BLaER1 treated with 17β-estradiol and CSF1 and Interleukin-3, amounts not matched to agents 10 nM and 100 nM (cell line): ENCODE measurements around the gene RBM38.

Source experiments
- H3K27ac ChIP-seq, 11 experiments: shearing (Covaris generic); formaldehyde crosslinking; 2 replicates each; pipeline ENCODE4 v1.8.1; 2022
- H3K27me3 ChIP-seq, 11 experiments: shearing (Covaris generic); formaldehyde crosslinking; 2 replicates each; pipeline ENCODE4 v1.8.1; 2022
- H3K36me3 ChIP-seq, 11 experiments: shearing (Covaris generic); formaldehyde crosslinking; 2 replicates each; pipeline ENCODE4 v1.8.1; 2022
- H3K4me1 ChIP-seq, 10 experiments: shearing (Covaris generic); formaldehyde crosslinking; 2 replicates each; pipeline ENCODE4 v1.8.1; 2022
- H3K4me2 ChIP-seq, 11 experiments: shearing (Covaris generic); formaldehyde crosslinking; 2 replicates each; pipeline ENCODE4 v1.8.1; 2022
- H3K4me3 ChIP-seq, 10 experiments: shearing (Covaris generic); formaldehyde crosslinking; 2 replicates each; pipeline ENCODE4 v1.8.1; 2022
- H3K9ac ChIP-seq, 11 experiments: shearing (Covaris generic); formaldehyde crosslinking; 2 replicates each; pipeline ENCODE4 v1.8.1; 2022
- H3K9me3 ChIP-seq, 11 experiments: shearing (Covaris generic); formaldehyde crosslinking; replicated peaks in 1 of 11; 2 replicates each; pipeline ENCODE4 v1.8.1; 2022
- H4K20me1 ChIP-seq, 11 experiments: shearing (Covaris generic); formaldehyde crosslinking; 2 replicates each; pipeline ENCODE4 v1.8.1; 2022
- Cebpa-rat ChIP-seq, 11 experiments: shearing (Covaris generic); IDR thresholded peaks; 2 replicates each; pipeline ENCODE4 v1.8.1; 2022

Gene RBM38

DNA sequence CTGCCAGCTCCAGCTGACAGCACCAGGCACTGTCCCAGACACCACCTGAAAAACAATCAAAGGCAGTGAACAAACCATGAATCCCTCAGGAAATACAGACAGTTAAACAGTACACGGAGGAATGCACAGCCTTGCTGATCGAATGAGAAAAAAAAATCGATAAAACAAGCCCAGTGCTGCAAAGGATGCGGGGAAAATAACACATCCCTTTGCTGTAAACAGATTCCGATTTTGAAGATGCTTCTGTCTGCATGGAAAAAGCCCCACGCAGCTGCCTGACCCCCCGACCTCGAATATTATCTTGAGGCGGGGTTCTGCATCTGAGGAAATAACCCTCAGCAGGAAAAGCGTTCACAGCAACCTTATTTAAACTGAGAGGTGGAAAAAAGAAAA lies 43.9 kb downstream of the RBM38 start:
- no peaks in the 10 kb centered on the region for H4K20me1 ChIP-seq
- no peaks in the 10 kb centered on the region for H3K27me3 ChIP-seq
- peak overlapping the region; percentile 11 to 91 (median 84); a peak in 20 of 22 replicates for H3K9ac ChIP-seq
- no peak for TF ChIP-seq Cebpa-rat (IDR thresholded peaks at IDR 0.05)
- H3K9me3 ChIP-seq: peaks cover 6 to 12% (median 10%) of the 10 kb centered on the region in 11 experiments; a peak in 19 of 22 replicates
- peak overlapping the region in 7 of 10 experiments; percentile 31 to 63 (median 45); a peak in 14 of 20 replicates for H3K4me3 ChIP-seq
- peak overlapping the region in 10 of 11 experiments; percentile 82 to 100 (median 98); a peak in 19 of 22 replicates for H3K27ac ChIP-seq
- peaks cover 77 to 97% (median 96%) of the 10 kb centered on the region in 10 experiments for H3K4me1 ChIP-seq
- 0 out of 22 replicates have a peak, but pooled peaks cover 0 to 5% (median 0%) of the 10 kb centered on the region in 11 experiments for H3K36me3 ChIP-seq
- H3K4me2 ChIP-seq: peak overlapping the region; percentile 75 to 97 (median 90)

- H3K4me3 ChIP-seq: peak overlapping the region in 8 of 10 experiments; percentile 4 to 63 (median 42); a peak in 14 of 20 replicates
- peaks cover 6 to 12% (median 10%) of the 10 kb centered on the region in 11 experiments; a peak in 19 of 22 replicates for H3K9me3 ChIP-seq
- no peaks in the 10 kb centered on the region for H3K27me3 ChIP-seq
- peak in 10 of 11 experiments; percentile 19 to 96 (median 84); a peak in 17 of 22 replicates for TF ChIP-seq Cebpa-rat (IDR thresholded peaks at IDR 0.05)
- H3K9ac ChIP-seq: peak overlapping the region; percentile 11 to 91 (median 84); a peak in 20 of 22 replicates
- H3K27ac ChIP-seq: peak overlapping the region in 10 of 11 experiments; percentile 82 to 100 (median 98); a peak in 21 of 22 replicates
- H3K36me3 ChIP-seq: 0 out of 22 replicates have a peak, but pooled peaks cover 0 to 5% (median 0%) of the 10 kb centered on the region in 11 experiments
- peaks cover 77 to 97% (median 96%) of the 10 kb centered on the region in 10 experiments for H3K4me1 ChIP-seq
- H4K20me1 ChIP-seq: no peaks in the 10 kb centered on the region
- H3K4me2 ChIP-seq: peak overlapping the region; percentile 75 to 97 (median 90)
Measured at GRCh38 chr20:57435498-57436222, 44.5 kb downstream of the RBM38 start.

GRCh38 chr20:57436223-57436545 lies 45.0 kb downstream of the RBM38 start:
- no peaks in the 10 kb centered on the region for H4K20me1 ChIP-seq
- peaks cover 6 to 12% (median 10%) of the 10 kb centered on the region in 11 experiments; a peak in 19 of 22 replicates for H3K9me3 ChIP-seq
- H3K36me3 ChIP-seq: 0 out of 22 replicates have a peak, but pooled peaks cover 0 to 5% (median 0%) of the 10 kb centered on the region in 11 experiments
- H3K9ac ChIP-seq: peak overlapping the region; percentile 11 to 91 (median 84); a peak in 20 of 22 replicates
- H3K27me3 ChIP-seq: no peaks in the 10 kb centered on the region
- peak overlapping the region in 10 of 11 experiments; percentile 82 to 100 (median 98); a peak in 21 of 22 replicates for H3K27ac ChIP-seq
- H3K4me2 ChIP-seq: peak overlapping the region; percentile 75 to 97 (median 90)
- no peak for TF ChIP-seq Cebpa-rat (IDR thresholded peaks at IDR 0.05)
- peak overlapping the region in 7 of 10 experiments; percentile 33 to 63 (median 45); a peak in 11 of 20 replicates for H3K4me3 ChIP-seq
- peaks cover 77 to 97% (median 96%) of the 10 kb centered on the region in 10 experiments for H3K4me1 ChIP-seq

- peaks cover 6 to 12% (median 10%) of the 10 kb centered on the region in 11 experiments; a peak in 19 of 22 replicates for H3K9me3 ChIP-seq
- H3K27me3 ChIP-seq: no peaks in the 10 kb centered on the region
- H3K4me2 ChIP-seq: peak overlapping the region; percentile 10 to 97 (median 90); a peak in 18 of 22 replicates
- peaks cover 74 to 97% (median 91%) of the 10 kb centered on the region in 10 experiments for H3K4me1 ChIP-seq
- no peak overlapping the region for H3K4me3 ChIP-seq
- peak overlapping the region in 7 of 11 experiments; percentile 83 to 91 (median 87); a peak in 7 of 22 replicates for H3K9ac ChIP-seq
- H3K36me3 ChIP-seq: 0 out of 22 replicates have a peak, but pooled peaks cover 0 to 5% (median 0%) of the 10 kb centered on the region in 11 experiments
- no peaks in the 10 kb centered on the region for H4K20me1 ChIP-seq
- H3K27ac ChIP-seq: peak overlapping the region in 9 of 11 experiments; percentile 90 to 100 (median 98); a peak in 17 of 22 replicates
- TF ChIP-seq Cebpa-rat (IDR thresholded peaks at IDR 0.05): no peak
Measured at GRCh38 chr20:57437267-57437666, 46.1 kb downstream of the RBM38 start.

DNA sequence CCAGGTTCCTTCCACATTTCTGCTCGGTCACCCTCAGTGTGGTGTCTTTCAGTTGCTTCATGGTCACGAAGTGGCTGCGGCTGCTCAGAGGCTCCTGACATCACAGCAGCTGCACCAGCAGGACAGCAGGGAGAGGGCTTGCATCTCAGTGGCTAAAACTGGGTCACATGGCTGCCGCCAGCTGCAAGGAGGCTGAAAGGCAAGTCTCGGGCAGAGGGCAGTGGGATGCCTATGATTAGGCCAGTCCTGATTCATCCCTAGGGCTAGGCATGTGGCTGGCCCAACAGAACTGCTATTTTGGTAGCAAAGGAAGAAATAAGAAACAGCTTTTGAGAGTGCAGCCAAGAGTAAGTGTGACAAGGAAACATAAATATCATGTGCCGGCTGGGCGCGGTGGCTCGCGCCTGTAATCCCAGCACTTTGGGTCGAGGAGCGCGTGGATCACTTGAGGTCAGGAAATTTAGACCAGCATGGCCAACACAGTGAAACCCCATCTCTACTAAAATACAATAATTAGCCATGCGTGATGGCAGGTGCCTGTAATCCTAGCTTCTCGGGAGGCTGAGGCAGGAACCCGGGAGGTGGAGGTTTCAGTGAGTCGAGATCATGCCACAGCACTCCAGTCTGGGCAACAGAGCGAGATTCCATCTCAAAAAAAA lies 46.6 kb downstream of the RBM38 start:
- H3K36me3 ChIP-seq: 0 out of 22 replicates have a peak, but pooled peaks cover 0 to 5% (median 0%) of the 10 kb centered on the region in 11 experiments
- peaks cover 68 to 97% (median 85%) of the 10 kb centered on the region in 10 experiments for H3K4me1 ChIP-seq
- no peaks in the 10 kb centered on the region for H3K27me3 ChIP-seq
- peaks cover 6 to 12% (median 10%) of the 10 kb centered on the region in 11 experiments; a peak in 19 of 22 replicates for H3K9me3 ChIP-seq
- H3K27ac ChIP-seq: peak overlapping the region in 9 of 11 experiments; percentile 90 to 100 (median 98); a peak in 17 of 22 replicates
- H3K4me3 ChIP-seq: no peak overlapping the region; a peak in 1 of 20 replicates
- H3K4me2 ChIP-seq: peak overlapping the region; percentile 30 to 97 (median 90); a peak in 18 of 22 replicates
- peak overlapping the region in 8 of 11 experiments; percentile 9 to 91 (median 61); a peak in 10 of 22 replicates for H3K9ac ChIP-seq
- TF ChIP-seq Cebpa-rat (IDR thresholded peaks at IDR 0.05): no peak
- H4K20me1 ChIP-seq: no peaks in the 10 kb centered on the region

- H3K4me2 ChIP-seq: peak overlapping the region; percentile 18 to 97 (median 90); a peak in 20 of 22 replicates
- no peaks in the 10 kb centered on the region for H4K20me1 ChIP-seq
- H3K36me3 ChIP-seq: 0 out of 22 replicates have a peak, but pooled peaks cover 0 to 5% (median 0%) of the 10 kb centered on the region in 11 experiments
- peaks cover 6 to 12% (median 10%) of the 10 kb centered on the region in 11 experiments; a peak in 19 of 22 replicates for H3K9me3 ChIP-seq
- no peak for TF ChIP-seq Cebpa-rat (IDR thresholded peaks at IDR 0.05)
- H3K9ac ChIP-seq: peak overlapping the region in 9 of 11 experiments; percentile 9 to 91 (median 57); a peak in 14 of 22 replicates
- H3K4me1 ChIP-seq: peaks cover 61 to 97% (median 78%) of the 10 kb centered on the region in 10 experiments
- no peak overlapping the region for H3K4me3 ChIP-seq
- H3K27ac ChIP-seq: peak overlapping the region in 9 of 11 experiments; percentile 90 to 100 (median 98); a peak in 17 of 22 replicates
- H3K27me3 ChIP-seq: no peaks in the 10 kb centered on the region
Measured at GRCh38 chr20:57438552-57438951, 47.4 kb downstream of the RBM38 start.

GRCh38 chr20:57439432-57439831 lies 48.2 kb downstream of the RBM38 start:
- peak overlapping the region in 9 of 11 experiments; percentile 33 to 80 (median 66); a peak in 11 of 22 replicates for H3K9ac ChIP-seq
- H4K20me1 ChIP-seq: no peaks in the 10 kb centered on the region
- no peak for TF ChIP-seq Cebpa-rat (IDR thresholded peaks at IDR 0.05)
- peaks cover 6 to 12% (median 10%) of the 10 kb centered on the region in 11 experiments; a peak in 19 of 22 replicates for H3K9me3 ChIP-seq
- H3K27ac ChIP-seq: peak overlapping the region in 9 of 11 experiments; percentile 70 to 99 (median 78); a peak in 18 of 22 replicates
- no peaks in the 10 kb centered on the region for H3K27me3 ChIP-seq
- peak overlapping the region; percentile 59 to 77 (median 69) for H3K4me2 ChIP-seq
- 0 out of 22 replicates have a peak, but pooled peaks cover 0 to 5% (median 0%) of the 10 kb centered on the region in 11 experiments for H3K36me3 ChIP-seq
- H3K4me1 ChIP-seq: peaks cover 52 to 97% (median 71%) of the 10 kb centered on the region in 10 experiments
- no peak overlapping the region for H3K4me3 ChIP-seq

- no peak overlapping the region for H3K4me3 ChIP-seq
- H3K4me1 ChIP-seq: peaks cover 46 to 97% (median 71%) of the 10 kb centered on the region in 10 experiments
- no peak for TF ChIP-seq Cebpa-rat (IDR thresholded peaks at IDR 0.05)
- peak overlapping the region in 9 of 11 experiments; percentile 53 to 80 (median 66); a peak in 12 of 22 replicates for H3K9ac ChIP-seq
- 0 out of 22 replicates have a peak, but pooled peaks cover 0 to 5% (median 0%) of the 10 kb centered on the region in 11 experiments for H3K36me3 ChIP-seq
- H3K27me3 ChIP-seq: no peaks in the 10 kb centered on the region
- H3K27ac ChIP-seq: peak overlapping the region in 10 of 11 experiments; percentile 65 to 99 (median 78); a peak in 20 of 22 replicates
- H4K20me1 ChIP-seq: no peaks in the 10 kb centered on the region
- peaks cover 6 to 12% (median 10%) of the 10 kb centered on the region in 11 experiments; a peak in 19 of 22 replicates for H3K9me3 ChIP-seq
- H3K4me2 ChIP-seq: peak overlapping the region; percentile 59 to 77 (median 69); a peak in 21 of 22 replicates
Measured at GRCh38 chr20:57439993-57440392, 48.8 kb downstream of the RBM38 start.
